B cell (primary cell): ENCODE results near the gene KLHL2. TPM values are rescaled to one million over a fixed set of nuclear protein-coding genes. Genes with fewer than 3 reads are reported as not detected.

Experiments used
- ATAC-seq: fragments of 200-7000 bp; cut with Tn5 transposase; one replicate; pipeline ENCODE4 v1.10.0; 2021; ENCODE audit warnings: low read depth, mild to moderate bottlenecking, moderate number of reproducible peaks, moderate library complexity
- CTCF ChIA-PET: fragments of 350-600 bp; sonication (Branson Sonifier 250); formaldehyde crosslinking; loops from one replicate; lab custom pipeline; 2021; ENCODE audit warnings: antibody characterized with exemption, inconsistent platforms; lab: Charles Lee
- POLR2A ChIA-PET: fragments of 350-600 bp; sonication (Branson Sonifier 250); formaldehyde crosslinking; loops from one replicate; lab custom pipeline; 2021; ENCODE audit warnings: antibody characterized with exemption; lab: Charles Lee
- DNase-seq: peaks from one replicate; pipeline ENCODE4 v3.0.0; 2013
- H2AFZ ChIP-seq: 2 replicates; pipeline ENCODE4 v1.6.1; 2012; ENCODE audit warnings: mild to moderate bottlenecking, low read depth, low read length; ENCODE audit not compliant: insufficient read depth, poor library complexity, severe bottlenecking
- H3K27ac ChIP-seq, 2 donors: 1 replicate in 1 of 2; 2 replicates in 1 of 2; pipeline ENCODE4 v1.5.1; 2012 to 2013; ENCODE audit warnings: low read length in 2 of 2, mild to moderate bottlenecking in 2 of 2, moderate library complexity in 1 of 2
- H3K27me3 ChIP-seq, 4 experiments: fragments of 200-600 bp in 1 of 4; sonication (generic) in 1 of 4; replicated peaks in 1 of 4; 1 replicate in 2 of 4; 2 replicates in 2 of 4; pipeline versions ENCODE4 v1.6.1 to v1.7.0; 2013 to 2016; ENCODE audit warnings: low read length in 3 of 4, mild to moderate bottlenecking in 2 of 4, mixed read lengths in 1 of 4, moderate library complexity in 1 of 4; ENCODE audit not compliant: insufficient read depth in 4 of 4, control insufficient read depth in 3 of 4; ENCODE audit errors: control extremely low read depth in 1 of 4
- H3K36me3 ChIP-seq, 2 experiments: replicated peaks in 1 of 2; 1 replicate in 1 of 2; 2 replicates in 1 of 2; pipeline versions ENCODE4 v1.6.1 to v1.7.1; 2013; ENCODE audit warnings: low read length in 1 of 2; ENCODE audit not compliant: insufficient read depth in 2 of 2, control insufficient read depth in 1 of 2; ENCODE audit errors: control extremely low read depth in 1 of 2, extremely low read depth in 1 of 2
- H3K4me1 ChIP-seq, 2 donors: fragments of 200-600 bp in 1 of 2; sonication (generic) in 1 of 2; 1 replicate in 1 of 2; 2 replicates in 1 of 2; pipeline versions ENCODE4 v1.5.1 to v1.6.1; 2013 to 2017; ENCODE audit warnings: low read length in 2 of 2; ENCODE audit not compliant: control insufficient read depth in 2 of 2, insufficient read depth in 2 of 2
- H3K4me2 ChIP-seq: replicated peaks from 2 replicates; pipeline ENCODE3; 2012; ENCODE audit warnings: mild to moderate bottlenecking, low read depth, low read length; ENCODE audit not compliant: poor library complexity, severe bottlenecking
- H3K4me3 ChIP-seq, 5 experiments: fragments of 200-600 bp in 1 of 5; sonication (generic) in 1 of 5; 1 replicate in 3 of 5; 2 replicates in 2 of 5; pipeline versions ENCODE4 v1.5.1 to v1.7.0; 2011 to 2016; ENCODE audit warnings: low read length in 4 of 5, mild to moderate bottlenecking in 4 of 5, low read depth in 2 of 5, control low read depth in 1 of 5, moderate library complexity in 1 of 5; ENCODE audit not compliant: insufficient read depth in 1 of 5; ENCODE audit errors: control extremely low read depth in 1 of 5, extremely low read depth in 1 of 5
- H3K79me2 ChIP-seq: fragments of 200-600 bp; sonication (generic); one replicate; pipeline ENCODE4 v1.6.0; 2016; ENCODE audit warnings: low read length; ENCODE audit not compliant: control insufficient read depth, insufficient read depth
- H3K9ac ChIP-seq: fragments of 200-600 bp; sonication (generic); 2 replicates; pipeline ENCODE4 v1.6.1; 2017; ENCODE audit warnings: mild to moderate bottlenecking, low read length, moderate library complexity
- H3K9me3 ChIP-seq, 3 donors: one replicate each; pipeline versions ENCODE4 v1.6.1 to v1.7.1; 2013; ENCODE audit warnings: low read length in 2 of 3; ENCODE audit not compliant: control insufficient read depth in 2 of 3, insufficient read depth in 1 of 3; ENCODE audit errors: control extremely low read depth in 1 of 3
- H4K20me1 ChIP-seq: 2 replicates; pipeline ENCODE4 v1.6.0; 2012; ENCODE audit warnings: mild to moderate bottlenecking, low read length; ENCODE audit not compliant: insufficient read depth, control insufficient read depth, poor library complexity, severe bottlenecking
- H3K27ac Mint-ChIP-seq: one replicate; pipeline ENCODE4 v1.8.0; 2021; ENCODE audit warnings: mixed read lengths
- H3K27me3 Mint-ChIP-seq: one replicate; pipeline ENCODE4 v1.8.0; 2021; ENCODE audit warnings: mixed read lengths
- H3K4me1 Mint-ChIP-seq: one replicate; pipeline ENCODE4 v1.8.0; 2021; ENCODE audit warnings: mixed read lengths
- H3K4me3 Mint-ChIP-seq: one replicate; pipeline ENCODE4 v1.8.0; 2021; ENCODE audit warnings: mixed read lengths
- H3K9me3 Mint-ChIP-seq: one replicate; pipeline ENCODE4 v1.8.0; 2022; ENCODE audit warnings: mixed read lengths; ENCODE audit not compliant: insufficient read depth
- EZH2 ChIP-seq: IDR thresholded peaks from 2 replicates; pipeline ENCODE4 v1.6.1; 2012; ENCODE audit warnings: borderline replicate concordance, low read depth, mild to moderate bottlenecking, moderate library complexity, low read length; ENCODE audit not compliant: insufficient read depth, poor library complexity, severe bottlenecking
- WGBS: methylation state at CpG from one replicate; pipeline ENCODE4 v1.1.5; 2013; ENCODE audit warnings: missing lambda C conversion rate; ENCODE audit not compliant: insufficient coverage; 5-methylcytosine and 5-hydroxymethylcytosine counted together
- intact Hi-C: fragments of 100-400 bp; cut with micrococcal nuclease; formaldehyde crosslinking; loops from one replicate; pipeline ENCODE4 v1.10.0; 2022
- polyA plus RNA-seq: library from polyadenylated mRNA; depleted of rRNA; stranded (reverse); fragments of >200 nt; gene quantifications from 2 replicates; pipeline ENCODE4 v1.2.3, GENCODE V29; 2012
- total RNA-seq, 2 donors: library from RNA; stranded (reverse); fragments of 120-200 nt in 1 of 2; gene quantifications; 1 replicate in 1 of 2; 2 replicates in 1 of 2; pipeline versions ENCODE4 v1.2.3 to v1.2.4, GENCODE V29; 2013 to 2022
- TF ChIP-seq, protein P1 (sequence below): fragments of 200-600 bp; IDR thresholded peaks from one replicate; pipeline ENCODE4 v1.8.0; 2022; ENCODE audit warnings: antibody characterized with exemption, mild to moderate bottlenecking

Gene KLHL2
- total and polyA plus RNA-seq, 2 donors (not counting 1 experiment from before 2014, with no cell fraction given), result 7.8 to 77.5 TPM

DNA sequence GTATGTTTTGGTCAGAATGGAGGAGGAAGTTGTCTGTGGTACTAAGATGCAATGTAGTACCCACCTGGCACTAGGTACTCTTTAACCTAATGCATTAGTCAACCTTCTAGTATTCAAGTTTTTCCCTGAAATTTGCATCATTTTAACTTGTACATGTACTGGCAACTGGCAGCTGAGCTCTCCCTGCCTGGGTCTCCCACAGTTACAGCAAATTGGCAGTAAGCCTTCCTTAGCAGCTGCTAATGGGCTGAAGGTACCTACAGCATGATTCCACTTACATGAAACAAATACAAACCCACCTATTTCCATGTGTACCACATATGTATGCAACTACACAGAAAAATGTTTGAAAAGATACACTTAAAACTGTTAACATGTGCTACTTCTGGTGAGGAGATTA lies 8.1 kb upstream of the KLHL2 start:
- H3K9me3 Mint-ChIP-seq, result no peaks in the 10 kb centered on the region
- Histone ChIP-seq H4K20me1 (no peaks in the 10 kb centered on the region), H3K9ac (no peak overlapping the region), H3K27ac (no peak overlapping the region), H3K79me2 (no peaks in the 10 kb centered on the region), H3K4me1 (no peaks in the 10 kb centered on the region), H3K4me3 (no peak overlapping the region), H2AFZ (no peak overlapping the region), H3K4me2 (no peak overlapping the region), H3K27me3 (no peaks in the 10 kb centered on the region), H3K9me3 (no peaks in the 10 kb centered on the region), H3K36me3 (no peaks in the 10 kb centered on the region)
- CTCF ChIA-PET, result no interaction called here
- H3K27ac Mint-ChIP-seq, result no peak overlapping the region
- H3K27me3 Mint-ChIP-seq, result no peaks in the 10 kb centered on the region
- POLR2A ChIA-PET, result no interaction called here
- intact Hi-C loops, result no loop called here
- no peak for TF ChIP-seq EZH2
- TF ChIP-seq, protein P1, sequence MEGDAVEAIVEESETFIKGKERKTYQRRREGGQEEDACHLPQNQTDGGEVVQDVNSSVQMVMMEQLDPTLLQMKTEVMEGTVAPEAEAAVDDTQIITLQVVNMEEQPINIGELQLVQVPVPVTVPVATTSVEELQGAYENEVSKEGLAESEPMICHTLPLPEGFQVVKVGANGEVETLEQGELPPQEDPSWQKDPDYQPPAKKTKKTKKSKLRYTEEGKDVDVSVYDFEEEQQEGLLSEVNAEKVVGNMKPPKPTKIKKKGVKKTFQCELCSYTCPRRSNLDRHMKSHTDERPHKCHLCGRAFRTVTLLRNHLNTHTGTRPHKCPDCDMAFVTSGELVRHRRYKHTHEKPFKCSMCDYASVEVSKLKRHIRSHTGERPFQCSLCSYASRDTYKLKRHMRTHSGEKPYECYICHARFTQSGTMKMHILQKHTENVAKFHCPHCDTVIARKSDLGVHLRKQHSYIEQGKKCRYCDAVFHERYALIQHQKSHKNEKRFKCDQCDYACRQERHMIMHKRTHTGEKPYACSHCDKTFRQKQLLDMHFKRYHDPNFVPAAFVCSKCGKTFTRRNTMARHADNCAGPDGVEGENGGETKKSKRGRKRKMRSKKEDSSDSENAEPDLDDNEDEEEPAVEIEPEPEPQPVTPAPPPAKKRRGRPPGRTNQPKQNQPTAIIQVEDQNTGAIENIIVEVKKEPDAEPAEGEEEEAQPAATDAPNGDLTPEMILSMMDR, result no peak
- H3K4me1 Mint-ChIP-seq, result peaks cover 8% of the 10 kb centered on the region
- DNase-seq (no peak), ATAC-seq (no peak)
- H3K4me3 Mint-ChIP-seq, result no peak overlapping the region

- Histone ChIP-seq H3K27me3 (no peaks in the 10 kb centered on the region), H4K20me1 (no peaks in the 10 kb centered on the region), H3K4me2 (no peak overlapping the region), H3K4me3 (no peak overlapping the region), H3K27ac (no peak overlapping the region), H3K4me1 (peaks cover 0 to 2% of the 10 kb centered on the region in 2 donors), H2AFZ (no peak overlapping the region), H3K36me3 (no peaks in the 10 kb centered on the region), H3K9ac (no peak overlapping the region), H3K9me3 (no peaks in the 10 kb centered on the region), H3K79me2 (peaks cover under 1% of the 10 kb centered on the region)
- 100% methylated on average over 2 of the region's 2 CpGs for WGBS
- no peak overlapping the region for H3K27ac Mint-ChIP-seq
- no peaks in the 10 kb centered on the region for H3K9me3 Mint-ChIP-seq
- H3K27me3 Mint-ChIP-seq, result no peaks in the 10 kb centered on the region
- intact Hi-C loops, result no loop called here
- ATAC-seq, result no peak
- TF ChIP-seq EZH2, result no peak
- TF ChIP-seq, protein P1, result no peak
- no peak overlapping the region for H3K4me3 Mint-ChIP-seq
- CTCF ChIA-PET, result no interaction called here
- POLR2A ChIA-PET, result no interaction called here
- H3K4me1 Mint-ChIP-seq, result peaks cover 11% of the 10 kb centered on the region
- DNase-seq, result no peak
Observed at GRCh38 chr4:165199722-165200121, 7.6 kb upstream of the KLHL2 start.
